Activated T-cell treated with anti-CD3 and anti-CD28 coated beads, Interleukin-2, amount 50 U/mL, for 48 hours (primary cell): Measurements from ENCODE around the gene CDH12.
"Not testable (repeated sequence)": the region's sequence is repeated elsewhere in the genome, so short reads cannot be mapped to it uniquely, and the experiment has no call there.

Experiments
- DNase-seq, 2 experiments: peaks; one replicate each; pipeline ENCODE4 v3.0.0-alpha.2; 2020

CDH12 gene

GRCh38 chr5:22411554-22412349 is 441.4 kb downstream of the CDH12 start:
- no peak for DNase-seq

GRCh38 chr5:22391956-22392355 is 461.2 kb downstream of the CDH12 start:
- DNase-seq: no peak

GRCh38 chr5:22390888-22391287 is 462.3 kb downstream of the CDH12 start:
- no peak for DNase-seq

- DNase-seq: no peak
These were observed 480.1 kb downstream of the CDH12 start for GRCh38 chr5:22372826-22373660.

GRCh38 chr5:22372376-22372775 is 480.8 kb downstream of the CDH12 start:
- DNase-seq: no peak

GRCh38 chr5:22354956-22355355 is 498.2 kb downstream of the CDH12 start:
- DNase-seq: no peak

GRCh38 chr5:22352493-22352892 is 500.7 kb downstream of the CDH12 start:
- no peak for DNase-seq

GRCh38 chr5:22351178-22351577 is 502.0 kb downstream of the CDH12 start:
- DNase-seq: no peak

- DNase-seq: no peak
These were observed 505.1 kb downstream of the CDH12 start for GRCh38 chr5:22348027-22348426.

GRCh38 chr5:22344000-22344399 is 509.1 kb downstream of the CDH12 start:
- no peak for DNase-seq

- DNase-seq: no peak
These were observed 511.7 kb downstream of the CDH12 start for GRCh38 chr5:22341406-22341805.

- not testable (repeated sequence) for DNase-seq
These were observed 520.2 kb downstream of the CDH12 start for GRCh38 chr5:22332949-22333348.

- DNase-seq: no peak
These were observed 523.5 kb downstream of the CDH12 start for GRCh38 chr5:22329683-22330082.

GRCh38 chr5:22319798-22320197 is 533.3 kb downstream of the CDH12 start:
- DNase-seq: no peak

GRCh38 chr5:22316294-22316693 is 536.9 kb downstream of the CDH12 start:
- DNase-seq: no peak

GRCh38 chr5:22315052-22315451 is 538.1 kb downstream of the CDH12 start:
- DNase-seq: not testable (repeated sequence)

- DNase-seq: no peak
These were observed 538.6 kb downstream of the CDH12 start for GRCh38 chr5:22314548-22314947.

GRCh38 chr5:22306011-22306410 is 547.1 kb downstream of the CDH12 start:
- DNase-seq: no peak

GRCh38 chr5:22295832-22296231 is 557.3 kb downstream of the CDH12 start:
- no peak for DNase-seq

- no peak for DNase-seq
These were observed 560.0 kb downstream of the CDH12 start for GRCh38 chr5:22293147-22293546.

GRCh38 chr5:22278164-22278563 is 575.0 kb downstream of the CDH12 start:
- no peak for DNase-seq

GRCh38 chr5:22277006-22277405 is 576.1 kb downstream of the CDH12 start:
- DNase-seq: no peak

GRCh38 chr5:22265855-22266254 is 587.3 kb downstream of the CDH12 start:
- not testable (repeated sequence) for DNase-seq

- DNase-seq: no peak
These were observed 595.0 kb downstream of the CDH12 start for GRCh38 chr5:22258139-22258538.
